Inferior parietal cortex (tissue), 1 donor: Measurements from ENCODE around the gene MFSD12.

ENCODE experiments used
- DNase-seq: peaks from one replicate; pipeline ENCODE4 v3.0.0-alpha.2; 2016; ENCODE audit errors: extremely low spot score

MFSD12 gene

GRCh38 chr19:3555653-3556422 lies 1.5 kb downstream of the MFSD12 start:
- no peak for DNase-seq

- DNase-seq, result no peak
Observed at GRCh38 chr19:3554254-3555083, 2.9 kb downstream of the MFSD12 start.

DNA sequence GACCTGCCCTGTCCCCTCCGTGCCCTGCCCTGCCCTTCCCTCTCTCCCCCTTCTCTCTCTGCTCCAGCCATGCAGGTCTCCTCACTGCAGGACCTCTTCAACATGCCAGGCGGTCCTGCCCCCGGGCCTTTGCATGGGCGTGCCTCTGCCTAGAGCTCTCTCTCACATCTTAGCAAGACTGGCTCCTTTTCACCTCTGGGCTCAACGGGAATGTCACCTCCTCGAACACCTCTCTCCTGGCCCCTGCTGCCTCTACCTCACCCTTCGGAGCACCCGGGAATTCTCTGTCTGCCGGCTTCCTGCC lies 5.6 kb downstream of the MFSD12 start:
- DNase-seq, result no peak

GRCh38 chr19:3550947-3551791 lies 6.2 kb downstream of the MFSD12 start:
- DNase-seq, result no peak

- DNase-seq, result no peak
Observed at GRCh38 chr19:3549816-3550215, 7.6 kb downstream of the MFSD12 start.

- DNase-seq, result peak; percentile 37
Observed at GRCh38 chr19:3548606-3549005, 8.8 kb downstream of the MFSD12 start.

DNA sequence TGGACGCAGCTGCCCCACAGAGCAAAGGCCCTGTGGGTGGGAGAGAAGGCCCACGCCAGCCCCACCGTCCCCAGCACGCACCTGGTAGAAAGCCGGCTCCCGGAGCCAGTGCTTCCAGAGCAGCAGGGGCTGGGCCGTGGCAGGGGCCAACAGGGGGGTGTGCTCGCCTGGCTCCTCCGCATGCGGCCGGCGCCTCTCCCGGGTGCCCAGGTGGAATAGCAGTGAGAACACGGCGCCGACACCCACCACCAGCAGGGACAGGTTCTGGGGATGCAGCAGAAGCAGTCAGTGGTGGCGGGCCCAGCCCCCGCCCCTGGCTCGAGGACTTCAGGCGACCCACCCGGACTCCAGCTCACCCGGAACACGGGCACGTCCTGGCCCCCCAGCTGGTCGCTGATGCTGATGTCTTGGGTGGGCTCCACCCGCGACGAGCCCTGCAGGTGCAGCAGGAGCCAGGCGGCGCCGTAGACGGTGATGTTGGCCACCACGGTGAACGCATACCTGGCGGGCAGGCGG lies 9.6 kb downstream of the MFSD12 start:
- no peak for DNase-seq

DNA sequence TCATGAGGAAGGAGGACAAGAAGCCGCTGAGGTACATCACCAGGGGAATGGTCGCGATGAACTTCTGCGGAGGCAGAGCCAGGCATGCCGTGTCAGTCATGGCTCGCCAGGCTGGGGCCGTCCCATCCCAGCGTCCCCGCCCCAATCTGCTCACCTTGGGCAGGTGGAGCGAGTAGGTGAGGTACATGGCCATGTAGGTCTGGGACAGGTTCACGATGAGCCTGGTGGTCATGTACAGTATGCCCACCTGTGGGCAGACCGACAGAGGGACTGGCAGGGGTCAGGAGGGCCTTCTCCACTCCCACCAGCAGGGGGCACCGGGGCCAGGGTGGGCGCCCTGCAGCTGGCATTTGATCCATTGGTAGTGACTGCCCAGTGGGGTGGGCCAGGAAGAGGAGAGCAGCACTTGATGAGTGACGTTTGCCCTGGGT lies 10.1 kb downstream of the MFSD12 start:
- DNase-seq, result no peak

- DNase-seq, result no peak
Observed at GRCh38 chr19:3546119-3546518, 11.3 kb downstream of the MFSD12 start.

GRCh38 chr19:3545669-3546034 lies 11.7 kb downstream of the MFSD12 start:
- DNase-seq, result no peak

- peak; percentile 84 for DNase-seq
Observed at GRCh38 chr19:3544742-3545668, 12.4 kb downstream of the MFSD12 start.

DNA sequence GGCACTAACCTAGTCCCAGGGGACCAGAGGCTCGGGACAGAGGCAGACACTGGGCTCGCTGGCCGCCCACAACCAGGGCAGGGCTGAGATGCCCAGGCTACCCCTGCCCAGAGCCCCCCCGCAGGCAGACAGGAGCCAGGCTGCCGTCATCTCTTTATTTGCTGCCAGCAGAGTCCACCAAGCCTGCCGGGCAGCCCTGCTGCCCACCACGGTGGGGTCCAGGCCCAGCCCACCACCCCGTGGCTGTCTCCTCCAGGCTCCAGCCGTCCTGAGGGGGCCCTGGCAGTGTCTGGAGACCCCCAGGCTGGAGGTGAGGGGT lies 13.4 kb downstream of the MFSD12 start:
- no peak for DNase-seq

- DNase-seq, result peak; percentile 23
Observed at GRCh38 chr19:3543150-3544057, 14.0 kb downstream of the MFSD12 start.

DNA sequence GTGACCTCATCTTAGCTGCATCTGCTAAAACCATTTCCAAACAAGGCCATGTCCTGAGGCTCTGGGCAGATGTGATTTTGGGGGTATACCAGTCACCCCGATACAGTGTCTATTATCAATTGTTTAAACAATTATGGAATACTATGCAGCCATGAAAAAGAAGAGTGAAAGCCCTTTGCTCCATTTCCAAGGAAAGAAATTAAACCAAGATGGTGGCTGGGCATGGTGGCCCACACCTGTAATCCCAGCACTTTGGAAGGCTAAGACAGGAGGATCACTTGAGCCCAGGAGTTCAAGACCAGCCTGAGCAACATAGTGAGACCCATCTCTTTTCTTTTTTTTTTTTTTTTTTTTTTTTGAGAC lies 17.6 kb downstream of the MFSD12 start:
- no peak for DNase-seq

DNA sequence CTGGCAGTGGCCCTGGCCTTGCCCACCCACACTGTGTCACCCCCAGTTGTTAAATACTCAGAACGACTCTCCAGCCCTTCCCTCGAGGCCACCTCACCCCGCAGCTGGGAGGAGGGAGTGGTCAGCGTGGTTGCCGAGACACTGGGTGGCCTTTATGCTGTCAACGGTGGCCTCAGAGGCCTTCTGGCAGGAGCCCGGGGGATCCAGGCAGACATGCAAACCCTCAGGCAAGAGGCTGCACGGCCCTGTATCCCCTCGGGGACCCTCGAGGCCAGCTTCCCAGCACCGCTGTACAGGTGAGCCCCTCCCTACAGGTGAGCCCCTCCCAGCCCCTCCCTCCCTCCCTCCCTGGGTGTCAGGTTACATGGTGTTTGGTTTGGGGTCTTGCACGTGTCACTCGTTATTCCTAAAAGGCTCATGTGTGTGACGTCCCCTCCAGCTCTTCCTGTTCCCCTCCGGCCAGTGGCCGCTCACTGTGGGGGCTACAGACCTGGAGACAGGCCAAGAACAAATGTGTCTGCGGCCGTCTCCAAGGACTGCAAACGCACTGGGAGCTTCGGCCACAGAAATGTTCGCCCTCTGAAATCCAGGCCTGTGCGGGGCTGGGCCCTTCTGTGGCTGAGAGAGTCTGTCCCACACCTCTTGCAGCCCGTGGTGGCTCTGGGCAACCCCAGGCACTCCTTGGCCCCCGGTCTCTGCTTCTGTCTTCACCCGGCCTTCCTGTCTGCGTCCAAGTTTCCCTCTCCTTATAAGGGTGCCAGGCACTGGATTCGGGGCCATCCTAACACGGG lies 18.2 kb downstream of the MFSD12 start, which contains the start of gene TEKTIP1:
TEKTIP1 (plus strand) TSS at position 210 of the 791 bp plus-strand sequence; CDS start at position 214, 4 bp downstream.
- DNase-seq, result no peak

DNA sequence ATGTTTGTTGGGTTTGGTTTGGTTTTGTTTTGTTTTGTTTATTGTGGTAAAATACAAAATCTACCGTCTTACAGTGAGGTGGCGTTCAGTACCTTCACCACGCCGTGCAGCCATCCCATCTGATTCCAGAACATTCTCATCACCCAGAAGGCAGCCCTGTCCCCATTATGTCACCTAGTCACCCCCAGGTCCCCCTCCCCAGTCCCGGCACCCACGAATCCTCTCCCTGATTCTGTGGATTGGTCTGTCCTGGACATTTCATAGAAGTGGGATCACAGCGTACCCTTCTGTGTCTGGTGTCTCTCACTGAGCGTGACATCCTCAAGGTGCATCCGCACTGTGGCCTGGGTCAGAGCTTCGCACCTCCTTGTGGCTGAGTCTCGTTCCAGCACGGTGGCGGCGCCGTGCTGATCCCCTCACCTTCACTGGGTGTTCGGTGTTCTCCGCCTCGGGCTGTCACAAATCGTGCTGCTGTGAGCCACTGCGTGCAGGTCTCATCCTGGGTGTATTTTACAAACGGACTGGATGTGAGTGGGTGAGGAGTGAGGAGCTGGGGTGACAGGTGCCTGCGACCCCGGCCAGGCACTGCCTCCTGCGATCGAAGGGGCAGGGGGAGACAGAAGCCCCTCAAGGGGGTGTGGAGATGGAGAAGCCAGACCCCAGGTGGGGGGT lies 19.0 kb downstream of the MFSD12 start:
- DNase-seq, result no peak

DNA sequence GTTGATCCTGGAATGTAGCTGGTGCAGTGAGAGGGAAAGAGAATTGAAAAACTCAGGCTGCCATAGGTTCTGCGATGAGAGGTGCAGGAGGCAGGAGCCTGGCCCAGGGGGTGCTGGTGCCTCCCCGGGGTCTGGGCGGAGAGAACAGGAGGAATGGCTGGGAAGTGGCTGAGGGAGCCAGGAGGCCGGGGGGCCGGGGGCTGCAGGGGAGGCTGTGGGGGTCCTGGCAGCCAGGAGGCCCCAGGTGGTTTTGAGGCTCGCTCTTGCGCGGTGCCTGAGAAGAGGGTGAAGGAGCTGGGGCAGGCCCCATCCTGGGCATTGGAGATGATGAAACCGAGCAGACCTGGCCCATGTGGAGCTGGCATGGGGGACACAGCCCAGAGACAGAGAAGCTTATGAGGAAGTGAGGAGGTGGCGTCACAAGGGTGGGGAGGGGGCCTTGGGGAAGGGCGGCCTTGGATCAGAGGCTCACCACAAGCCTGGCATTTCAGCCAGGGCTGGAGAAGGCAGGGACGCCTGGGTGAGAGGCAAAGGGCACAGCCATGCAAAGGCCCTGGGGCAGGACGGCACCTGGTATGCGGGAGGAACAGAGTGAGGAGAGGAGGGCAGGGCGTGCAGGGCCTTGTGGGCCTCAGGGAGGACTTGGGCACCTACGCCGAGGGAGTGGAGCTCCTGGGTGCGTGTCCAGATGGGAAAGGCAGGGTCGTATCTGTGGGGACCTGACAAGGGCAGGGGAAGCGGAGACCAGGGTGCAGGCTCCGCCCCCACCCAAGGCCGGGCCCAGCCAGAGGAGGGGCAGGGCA lies 19.7 kb downstream of the MFSD12 start:
- no peak for DNase-seq

- DNase-seq, result no peak
Observed at GRCh38 chr19:3537101-3537437, 20.3 kb downstream of the MFSD12 start.
